HG03025 (cell line): ENCODE data around the gene ADAMTS18.

Experiments
- ATAC-seq: cut with Tn5 transposase; IDR thresholded peaks from one replicate; pipeline ENCODE4 v1.9.1; 2021; ENCODE audit warnings: mild to moderate bottlenecking, moderate library complexity; ENCODE audit not compliant: unreplicated experiment, low FRiP score

The ADAMTS18 gene

GRCh38 chr16:77331802-77332586, 102.8 kb downstream of the ADAMTS18 start:
- ATAC-seq = no peak

- no peak for ATAC-seq
Observed at GRCh38 chr16:77331043-77331442, 103.8 kb downstream of the ADAMTS18 start.

- no peak for ATAC-seq
Observed at GRCh38 chr16:77330332-77331042, 104.3 kb downstream of the ADAMTS18 start.

- ATAC-seq = no peak
Observed at GRCh38 chr16:77328768-77329167, 106.1 kb downstream of the ADAMTS18 start.

GRCh38 chr16:77328274-77328673, 106.6 kb downstream of the ADAMTS18 start:
- ATAC-seq = no peak

- ATAC-seq = no peak
Observed at GRCh38 chr16:77327717-77328116, 107.1 kb downstream of the ADAMTS18 start.

- ATAC-seq = no peak
Observed at GRCh38 chr16:77324729-77325128, 110.1 kb downstream of the ADAMTS18 start.

GRCh38 chr16:77323695-77324094, 111.1 kb downstream of the ADAMTS18 start:
- no peak for ATAC-seq

- ATAC-seq = no peak
Observed at GRCh38 chr16:77322757-77323156, 112.1 kb downstream of the ADAMTS18 start.

- ATAC-seq = no peak
Observed at GRCh38 chr16:77317059-77317458, 117.8 kb downstream of the ADAMTS18 start.

- no peak for ATAC-seq
Observed at GRCh38 chr16:77310877-77311276, 124.0 kb downstream of the ADAMTS18 start.

GRCh38 chr16:77308163-77308561, 126.7 kb downstream of the ADAMTS18 start:
- ATAC-seq = no peak

GRCh38 chr16:77307426-77308162, 127.2 kb downstream of the ADAMTS18 start:
- no peak for ATAC-seq

- ATAC-seq = no peak
Observed at GRCh38 chr16:77306075-77306474, 128.8 kb downstream of the ADAMTS18 start.

GRCh38 chr16:77304877-77305276, 130.0 kb downstream of the ADAMTS18 start:
- ATAC-seq = no peak

GRCh38 chr16:77304134-77304533, 130.7 kb downstream of the ADAMTS18 start:
- ATAC-seq = no peak

- ATAC-seq = no peak
Observed at GRCh38 chr16:77302674-77303073, 132.2 kb downstream of the ADAMTS18 start.

GRCh38 chr16:77302249-77302648, 132.6 kb downstream of the ADAMTS18 start:
- ATAC-seq = no peak

- no peak for ATAC-seq
Observed at GRCh38 chr16:77300256-77300655, 134.6 kb downstream of the ADAMTS18 start.

- ATAC-seq = no peak
Observed at GRCh38 chr16:77299395-77299794, 135.4 kb downstream of the ADAMTS18 start.
